B cell (primary cell): Measurements from ENCODE around the gene TNFRSF9. TPM values are rescaled to one million over a fixed set of nuclear protein-coding genes. Genes with fewer than 3 reads are reported as not detected.
"Not testable (repeated sequence)": the region's sequence is repeated elsewhere in the genome, so short reads cannot be mapped to it uniquely, and the experiment has no call there.

Experiments
- ATAC-seq: fragments of 200-7000 bp; cut with Tn5 transposase; one replicate; pipeline ENCODE4 v1.10.0; 2021; ENCODE audit warnings: low read depth, mild to moderate bottlenecking, moderate number of reproducible peaks, moderate library complexity
- CTCF ChIA-PET: fragments of 350-600 bp; sonication (Branson Sonifier 250); formaldehyde crosslinking; loops from one replicate; lab custom pipeline; 2021; ENCODE audit warnings: antibody characterized with exemption, inconsistent platforms; lab: Charles Lee
- POLR2A ChIA-PET: fragments of 350-600 bp; sonication (Branson Sonifier 250); formaldehyde crosslinking; loops from one replicate; lab custom pipeline; 2021; ENCODE audit warnings: antibody characterized with exemption; lab: Charles Lee
- DNase-seq: peaks from one replicate; pipeline ENCODE4 v3.0.0; 2013
- H2AFZ ChIP-seq: 2 replicates; pipeline ENCODE4 v1.6.1; 2012; ENCODE audit warnings: mild to moderate bottlenecking, low read depth, low read length; ENCODE audit not compliant: insufficient read depth, poor library complexity, severe bottlenecking
- H3K27ac ChIP-seq, 2 donors: 1 replicate in 1 of 2; 2 replicates in 1 of 2; pipeline ENCODE4 v1.5.1; 2012 to 2013; ENCODE audit warnings: low read length in 2 of 2, mild to moderate bottlenecking in 2 of 2, moderate library complexity in 1 of 2
- H3K27me3 ChIP-seq, 4 experiments: fragments of 200-600 bp in 1 of 4; sonication (generic) in 1 of 4; replicated peaks in 1 of 4; 1 replicate in 2 of 4; 2 replicates in 2 of 4; pipeline versions ENCODE4 v1.6.1 to v1.7.0; 2013 to 2016; ENCODE audit warnings: low read length in 3 of 4, mild to moderate bottlenecking in 2 of 4, mixed read lengths in 1 of 4, moderate library complexity in 1 of 4; ENCODE audit not compliant: insufficient read depth in 4 of 4, control insufficient read depth in 3 of 4; ENCODE audit errors: control extremely low read depth in 1 of 4
- H3K36me3 ChIP-seq, 2 experiments: replicated peaks in 1 of 2; 1 replicate in 1 of 2; 2 replicates in 1 of 2; pipeline versions ENCODE4 v1.6.1 to v1.7.1; 2013; ENCODE audit warnings: low read length in 1 of 2; ENCODE audit not compliant: insufficient read depth in 2 of 2, control insufficient read depth in 1 of 2; ENCODE audit errors: control extremely low read depth in 1 of 2, extremely low read depth in 1 of 2
- H3K4me1 ChIP-seq, 2 donors: fragments of 200-600 bp in 1 of 2; sonication (generic) in 1 of 2; 1 replicate in 1 of 2; 2 replicates in 1 of 2; pipeline versions ENCODE4 v1.5.1 to v1.6.1; 2013 to 2017; ENCODE audit warnings: low read length in 2 of 2; ENCODE audit not compliant: control insufficient read depth in 2 of 2, insufficient read depth in 2 of 2
- H3K4me2 ChIP-seq: replicated peaks from 2 replicates; pipeline ENCODE3; 2012; ENCODE audit warnings: mild to moderate bottlenecking, low read depth, low read length; ENCODE audit not compliant: poor library complexity, severe bottlenecking
- H3K4me3 ChIP-seq, 5 experiments: fragments of 200-600 bp in 1 of 5; sonication (generic) in 1 of 5; 1 replicate in 3 of 5; 2 replicates in 2 of 5; pipeline versions ENCODE4 v1.5.1 to v1.7.0; 2011 to 2016; ENCODE audit warnings: low read length in 4 of 5, mild to moderate bottlenecking in 4 of 5, low read depth in 2 of 5, control low read depth in 1 of 5, moderate library complexity in 1 of 5; ENCODE audit not compliant: insufficient read depth in 1 of 5; ENCODE audit errors: control extremely low read depth in 1 of 5, extremely low read depth in 1 of 5
- H3K79me2 ChIP-seq: fragments of 200-600 bp; sonication (generic); one replicate; pipeline ENCODE4 v1.6.0; 2016; ENCODE audit warnings: low read length; ENCODE audit not compliant: control insufficient read depth, insufficient read depth
- H3K9ac ChIP-seq: fragments of 200-600 bp; sonication (generic); 2 replicates; pipeline ENCODE4 v1.6.1; 2017; ENCODE audit warnings: mild to moderate bottlenecking, low read length, moderate library complexity
- H3K9me3 ChIP-seq, 3 donors: one replicate each; pipeline versions ENCODE4 v1.6.1 to v1.7.1; 2013; ENCODE audit warnings: low read length in 2 of 3; ENCODE audit not compliant: control insufficient read depth in 2 of 3, insufficient read depth in 1 of 3; ENCODE audit errors: control extremely low read depth in 1 of 3
- H4K20me1 ChIP-seq: 2 replicates; pipeline ENCODE4 v1.6.0; 2012; ENCODE audit warnings: mild to moderate bottlenecking, low read length; ENCODE audit not compliant: insufficient read depth, control insufficient read depth, poor library complexity, severe bottlenecking
- H3K27ac Mint-ChIP-seq: one replicate; pipeline ENCODE4 v1.8.0; 2021; ENCODE audit warnings: mixed read lengths
- H3K27me3 Mint-ChIP-seq: one replicate; pipeline ENCODE4 v1.8.0; 2021; ENCODE audit warnings: mixed read lengths
- H3K4me1 Mint-ChIP-seq: one replicate; pipeline ENCODE4 v1.8.0; 2021; ENCODE audit warnings: mixed read lengths
- H3K4me3 Mint-ChIP-seq: one replicate; pipeline ENCODE4 v1.8.0; 2021; ENCODE audit warnings: mixed read lengths
- H3K9me3 Mint-ChIP-seq: one replicate; pipeline ENCODE4 v1.8.0; 2022; ENCODE audit warnings: mixed read lengths; ENCODE audit not compliant: insufficient read depth
- CTCF ChIP-seq: fragments of 200-600 bp; IDR thresholded peaks from one replicate; pipeline ENCODE4 v1.8.0; 2022; ENCODE audit warnings: antibody characterized with exemption, mild to moderate bottlenecking
- EZH2 ChIP-seq: IDR thresholded peaks from 2 replicates; pipeline ENCODE4 v1.6.1; 2012; ENCODE audit warnings: borderline replicate concordance, low read depth, mild to moderate bottlenecking, moderate library complexity, low read length; ENCODE audit not compliant: insufficient read depth, poor library complexity, severe bottlenecking
- WGBS: methylation state at CpG from one replicate; pipeline ENCODE4 v1.1.5; 2013; ENCODE audit warnings: missing lambda C conversion rate; ENCODE audit not compliant: insufficient coverage; 5-methylcytosine and 5-hydroxymethylcytosine counted together
- intact Hi-C: fragments of 100-400 bp; cut with micrococcal nuclease; formaldehyde crosslinking; loops from one replicate; pipeline ENCODE4 v1.10.0; 2022
- polyA plus RNA-seq: library from polyadenylated mRNA; depleted of rRNA; stranded (reverse); fragments of >200 nt; gene quantifications from 2 replicates; pipeline ENCODE4 v1.2.3, GENCODE V29; 2012
- total RNA-seq, 2 donors: library from RNA; stranded (reverse); fragments of 120-200 nt in 1 of 2; gene quantifications; 1 replicate in 1 of 2; 2 replicates in 1 of 2; pipeline versions ENCODE4 v1.2.3 to v1.2.4, GENCODE V29; 2013 to 2022

Gene TNFRSF9
- total and polyA plus RNA-seq, 2 donors (not counting 1 experiment from before 2014, with no cell fraction given), result 0.01 to 0.44 TPM

- H3K4me1 ChIP-seq, result peaks cover 19 to 23% of the 10 kb centered on the region in 2 donors
- ATAC-seq, result no peak
- POLR2A ChIA-PET, result no interaction called here
- no peak overlapping the region for H2AFZ ChIP-seq
- H3K4me3 ChIP-seq, result no peak overlapping the region
- peaks cover 11 to 42% of the 10 kb centered on the region in 2 experiments for H3K36me3 ChIP-seq
- peaks cover 32% of the 10 kb centered on the region for H4K20me1 ChIP-seq
- peaks cover 50% of the 10 kb centered on the region for H3K4me1 Mint-ChIP-seq
- no peak overlapping the region for H3K27ac ChIP-seq
- peaks cover 70% of the 10 kb centered on the region for H3K79me2 ChIP-seq
- H3K4me2 ChIP-seq, result no peak overlapping the region
- no peak overlapping the region for H3K9ac ChIP-seq
- H3K9me3 Mint-ChIP-seq, result no peaks in the 10 kb centered on the region
- intact Hi-C loops, result loop anchor here (5.0 kb wide), 3 partner anchors 192 to 853 kb away; partner anchors contain the start of genes RERE and VAMP3
- no peaks in the 10 kb centered on the region for H3K27me3 Mint-ChIP-seq
- no peaks in the 10 kb centered on the region for H3K27me3 ChIP-seq
- H3K4me3 Mint-ChIP-seq, result no peak overlapping the region
- no peak for DNase-seq
- no peak for TF ChIP-seq CTCF
- TF ChIP-seq EZH2, result no peak
- 100% methylated on average over 1 of the region's 3 CpGs for WGBS
- CTCF ChIA-PET, result interaction anchor here (0.9 to 2.5 kb wide), 2 partner anchors 11 to 21 kb away, joined by 3 to 13 read pairs; no protein-coding TSS in a partner anchor
- H3K9me3 ChIP-seq, result no peaks in the 10 kb centered on the region
- H3K27ac Mint-ChIP-seq, result no peak overlapping the region
Observed at GRCh38 chr1:7964476-7964875, 23.8 kb upstream of the TNFRSF9 start.

GRCh38 chr1:7963841-7964240 lies 23.2 kb upstream of the TNFRSF9 start:
- Histone ChIP-seq H4K20me1 (peaks cover 32% of the 10 kb centered on the region), H3K4me1 (peaks cover 19 to 23% of the 10 kb centered on the region in 2 donors), H3K79me2 (peaks cover 69% of the 10 kb centered on the region), H3K36me3 (peaks cover 8 to 36% of the 10 kb centered on the region in 2 experiments)
- H3K27ac ChIP-seq, DNase-seq, H3K27me3 Mint-ChIP-seq, POLR2A ChIA-PET, H3K9ac ChIP-seq, H2AFZ ChIP-seq, ATAC-seq, H3K4me3 ChIP-seq, H3K9me3 ChIP-seq, H3K9me3 Mint-ChIP-seq, H3K4me2 ChIP-seq, H3K27me3 ChIP-seq: not testable (repeated sequence)
- intact Hi-C loops, result loop anchor here (5.0 kb wide), 3 partner anchors 192 to 853 kb away; partner anchors contain the start of genes RERE and VAMP3
- WGBS, result 100% methylated on average over 1 of the region's 7 CpGs
- CTCF ChIA-PET, result interaction anchor here (1.1 to 1.4 kb wide), 2 partner anchors 12 to 22 kb away, joined by 3 to 8 read pairs; no protein-coding TSS in a partner anchor
- H3K27ac Mint-ChIP-seq, result peak overlapping the region; percentile 10
- H3K4me3 Mint-ChIP-seq, result peak overlapping the region; percentile 50
- peaks cover 50% of the 10 kb centered on the region for H3K4me1 Mint-ChIP-seq

GRCh38 chr1:7963378-7963730 lies 22.7 kb upstream of the TNFRSF9 start:
- peaks cover 7 to 31% of the 10 kb centered on the region in 2 experiments for H3K36me3 ChIP-seq
- 88% methylated on average over 5 of the region's 12 CpGs for WGBS
- H3K4me1 ChIP-seq, result peaks cover 19 to 23% of the 10 kb centered on the region in 2 donors
- not testable (repeated sequence) for H3K27me3 Mint-ChIP-seq, H3K27ac ChIP-seq, H2AFZ ChIP-seq, H3K9me3 Mint-ChIP-seq, ATAC-seq, H3K9ac ChIP-seq, H3K27me3 ChIP-seq, H3K27ac Mint-ChIP-seq, H3K4me3 ChIP-seq, H3K9me3 ChIP-seq, DNase-seq, H3K4me2 ChIP-seq
- intact Hi-C loops, result loop anchor here (5.0 kb wide), 3 partner anchors 191 to 854 kb away; partner anchors contain the start of genes RERE and VAMP3
- POLR2A ChIA-PET, result interaction anchor here (0.7 kb wide), 1 partner anchor 9 kb away, joined by 4 read pairs; no protein-coding TSS in a partner anchor
- H3K4me1 Mint-ChIP-seq, result peaks cover 50% of the 10 kb centered on the region
- H4K20me1 ChIP-seq, result peaks cover 32% of the 10 kb centered on the region
- CTCF ChIA-PET, result interaction anchor here (1.1 to 1.4 kb wide), 2 partner anchors 13 to 21 kb away, joined by 3 to 8 read pairs; no protein-coding TSS in a partner anchor
- peak overlapping the region; percentile 50 for H3K4me3 Mint-ChIP-seq
- H3K79me2 ChIP-seq, result peaks cover 66% of the 10 kb centered on the region
